H1 (cell line): ENCODE data around the gene ELMO2. TPM values are rescaled to one million over a fixed set of nuclear protein-coding genes. Genes with fewer than 3 reads are reported as not detected.

Experiments
- CTCF ChIA-PET: fragments of 300-600 bp; sonication (Branson Sonifier 250); formaldehyde crosslinking; loops from one replicate; lab custom pipeline; 2021; ENCODE audit not compliant: partially characterized antibody; lab: Charles Lee
- POLR2A ChIA-PET: fragments of 300-600 bp; sonication (Branson Sonifier 250); formaldehyde crosslinking; loops from one replicate; lab custom pipeline; 2021; ENCODE audit warnings: inconsistent platforms; ENCODE audit not compliant: partially characterized antibody; lab: Charles Lee
- DNase-seq, 2 experiments: peaks; one replicate each; pipeline versions ENCODE4 v3.0.0 to v3.0.0-alpha.2; 2010 to 2022; ENCODE audit warnings: low spot score in 2 of 2, low read depth in 1 of 2, mixed read lengths in 1 of 2
- FAIRE-seq: peaks from 2 replicates; lab custom pipeline; 2011; peaks lifted over from hg19 to GRCh38; lab: Jason Lieb, UNC
- H2AFZ ChIP-seq: 2 replicates; pipeline ENCODE4 v1.8.1; 2012; ENCODE audit warnings: low read length, inconsistent platforms
- H2AK5ac ChIP-seq: 2 replicates; pipeline ENCODE4 v1.6.1; 2013; ENCODE audit warnings: low read depth, low read length
- H2BK120ac ChIP-seq: replicated peaks from 2 replicates; pipeline ENCODE3; 2013; ENCODE audit warnings: low read depth, low read length, inconsistent platforms
- H2BK12ac ChIP-seq: 2 replicates; pipeline ENCODE4 v1.6.1; 2013; ENCODE audit warnings: low read depth, low read length
- H2BK15ac ChIP-seq: 2 replicates; pipeline ENCODE4 v1.6.1; 2013; ENCODE audit warnings: low read length
- H2BK20ac ChIP-seq: 2 replicates; pipeline ENCODE4 v1.6.1; 2013; ENCODE audit warnings: low read length
- H2BK5ac ChIP-seq: 2 replicates; pipeline ENCODE4 v1.6.1; 2013; ENCODE audit warnings: low read depth, low read length
- H3K14ac ChIP-seq: 2 replicates; pipeline ENCODE4 v1.6.1; 2013; ENCODE audit warnings: inconsistent platforms; ENCODE audit not compliant: insufficient read length
- H3K18ac ChIP-seq: 2 replicates; pipeline ENCODE4 v1.6.1; 2013; ENCODE audit warnings: low read length; ENCODE audit errors: extremely low read depth
- H3K23ac ChIP-seq: 2 replicates; pipeline ENCODE4 v1.6.1; 2013; ENCODE audit warnings: inconsistent platforms; ENCODE audit not compliant: insufficient read length
- H3K23me2 ChIP-seq: 2 replicates; pipeline ENCODE4 v1.6.1; 2013; ENCODE audit warnings: low read depth, low read length
- H3K27ac ChIP-seq: 2 replicates; pipeline ENCODE4 v1.6.1; 2011; ENCODE audit warnings: low read depth, low read length, inconsistent platforms
- H3K27me3 ChIP-seq, 4 experiments: replicated peaks in 1 of 4; 1 replicate in 1 of 4; 2 replicates in 3 of 4; pipeline versions ENCODE4 v1.6.1 to v1.8.1; 2011 to 2013; ENCODE audit warnings: low read length in 3 of 4, mild to moderate bottlenecking in 3 of 4, inconsistent platforms in 2 of 4, mixed read lengths in 2 of 4, moderate library complexity in 1 of 4; ENCODE audit not compliant: control insufficient read depth in 3 of 4, insufficient read depth in 3 of 4; ENCODE audit errors: extremely low read depth in 1 of 4
- H3K36me3 ChIP-seq, 4 experiments: 2 replicates each; pipeline versions ENCODE4 v1.6.1 to v1.8.1; 2011 to 2013; ENCODE audit warnings: mild to moderate bottlenecking in 4 of 4, low read length in 3 of 4, moderate library complexity in 2 of 4, control low read depth in 1 of 4, inconsistent platforms in 1 of 4; ENCODE audit not compliant: insufficient read depth in 4 of 4, control insufficient read depth in 2 of 4
- H3K4ac ChIP-seq: replicated peaks from 2 replicates; pipeline ENCODE3; 2013; ENCODE audit warnings: low read length, low read depth, mixed read lengths, inconsistent platforms; ENCODE audit not compliant: insufficient read length
- H3K4me1 ChIP-seq, 4 experiments: replicated peaks in 1 of 4; 1 replicate in 1 of 4; 2 replicates in 3 of 4; pipeline versions ENCODE4 v1.6.1 to v1.8.1; 2011 to 2013; ENCODE audit warnings: low read length in 3 of 4, inconsistent platforms in 2 of 4, mixed read lengths in 1 of 4; ENCODE audit not compliant: insufficient read depth in 4 of 4, control insufficient read depth in 3 of 4
- H3K4me2 ChIP-seq, 2 experiments: 2 replicates each; pipeline versions ENCODE4 v1.6.1 to v1.8.1; 2011 to 2013; ENCODE audit warnings: low read depth in 2 of 2, low read length in 2 of 2, control low read depth in 1 of 2, inconsistent platforms in 1 of 2, mild to moderate bottlenecking in 1 of 2; ENCODE audit not compliant: insufficient read depth in 1 of 2
- H3K4me3 ChIP-seq, 4 experiments: fragments of 200-600, 300-600 bp in 1 of 4; sonication (generic), shearing (Covaris generic), sonication (Bioruptor Twin) in 1 of 4; 2 replicates each; pipeline versions ENCODE4 v1.5.1 to v1.8.1; 2011 to 2016; ENCODE audit warnings: low read length in 4 of 4, low read depth in 3 of 4, control low read depth in 2 of 4, inconsistent platforms in 2 of 4, mild to moderate bottlenecking in 2 of 4, mixed read lengths in 1 of 4, moderate library complexity in 1 of 4; ENCODE audit not compliant: insufficient read depth in 2 of 4; ENCODE audit errors: extremely low read depth in 1 of 4
- H3K56ac ChIP-seq: replicated peaks from 2 replicates; pipeline ENCODE3; 2013; ENCODE audit warnings: low read depth, mild to moderate bottlenecking, mixed read lengths, low read length, inconsistent platforms; ENCODE audit not compliant: insufficient read length
- H3K79me1 ChIP-seq: 2 replicates; pipeline ENCODE4 v1.6.1; 2013; ENCODE audit warnings: low read depth, low read length, control low read depth
- H3K79me2 ChIP-seq, 2 experiments: 2 replicates each; pipeline versions ENCODE4 v1.6.1 to v1.8.1; 2012 to 2013; ENCODE audit warnings: low read length in 2 of 2, mild to moderate bottlenecking in 2 of 2, inconsistent platforms in 1 of 2; ENCODE audit not compliant: insufficient read depth in 2 of 2, control insufficient read depth in 1 of 2
- H3K9ac ChIP-seq, 4 experiments: replicated peaks in 1 of 4; 1 replicate in 1 of 4; 2 replicates in 3 of 4; pipeline versions ENCODE4 v1.6.1 to v1.8.1; 2011 to 2013; ENCODE audit warnings: low read depth in 3 of 4, low read length in 3 of 4, control low read depth in 2 of 4, mild to moderate bottlenecking in 2 of 4, moderate library complexity in 2 of 4, inconsistent platforms in 1 of 4; ENCODE audit errors: extremely low read depth in 1 of 4
- H3K9me3 ChIP-seq, 2 experiments: 2 replicates each; pipeline versions ENCODE4 v1.6.1 to v1.8.1; 2012 to 2013; ENCODE audit warnings: mild to moderate bottlenecking in 2 of 2, moderate library complexity in 2 of 2, control low read depth in 1 of 2, inconsistent platforms in 1 of 2, low read depth in 1 of 2, low read length in 1 of 2, mixed read lengths in 1 of 2; ENCODE audit not compliant: insufficient read depth in 2 of 2
- H4K20me1 ChIP-seq, 2 experiments: replicated peaks in 1 of 2; 2 replicates each; pipeline versions ENCODE3 to v1.8.1; 2011 to 2013; ENCODE audit warnings: inconsistent platforms in 2 of 2, low read length in 2 of 2, mild to moderate bottlenecking in 1 of 2; ENCODE audit not compliant: insufficient read depth in 2 of 2, control insufficient read depth in 1 of 2
- H4K5ac ChIP-seq: 2 replicates; pipeline ENCODE4 v1.6.1; 2013; ENCODE audit warnings: low read length, low read depth, mixed read lengths, inconsistent platforms; ENCODE audit not compliant: insufficient read length
- H4K8ac ChIP-seq: 2 replicates; pipeline ENCODE4 v1.8.0; 2013; ENCODE audit warnings: mild to moderate bottlenecking, moderate library complexity, low read length, inconsistent platforms; ENCODE audit not compliant: insufficient read depth; ENCODE audit errors: extremely low read depth
- H4K91ac ChIP-seq: replicated peaks from 2 replicates; pipeline ENCODE3; 2013; ENCODE audit warnings: low read length, mixed read lengths, inconsistent platforms; ENCODE audit not compliant: insufficient read length
- CBX8 ChIP-seq: fragments of 300-800, 300-1000 bp; sonication (generic); IDR thresholded peaks from 2 replicates; pipeline ENCODE4 v1.7.1; 2016; ENCODE audit warnings: low read depth, low read length, borderline replicate concordance
- EGR1 ChIP-seq: IDR thresholded peaks from 2 replicates; pipeline ENCODE4 v1.6.1; 2011; ENCODE audit warnings: low read depth, low read length, borderline replicate concordance
- KDM1A ChIP-seq: fragments of 200-600, 300-600 bp; sonication (generic); IDR thresholded peaks from 2 replicates; pipeline ENCODE4 v1.7.1; 2016; ENCODE audit warnings: mild to moderate bottlenecking, low read length, borderline replicate concordance
- PHF8 ChIP-seq: fragments of 200-600 bp; sonication (generic); conservative IDR thresholded peaks from 2 replicates; pipeline ENCODE4 v1.7.1; 2012; ENCODE audit warnings: low read depth, mild to moderate bottlenecking, inconsistent platforms, low read length, moderate library complexity
- SP1 ChIP-seq: IDR thresholded peaks from 2 replicates; pipeline ENCODE4 v1.6.1; 2011; ENCODE audit warnings: low read depth, low read length
- WGBS, 2 experiments: shearing (Covaris generic) in 1 of 2; methylation state at CpG; one replicate each; pipeline versions ENCODE4 v1.1.6 to v1.1.7; 2013 to 2015; ENCODE audit warnings: low lambda C conversion rate in 2 of 2, mixed read lengths in 2 of 2, inconsistent platforms in 1 of 2, low coverage in 1 of 2, missing lambda C conversion rate in 1 of 2; ENCODE audit not compliant: insufficient replicate concordance in 2 of 2, insufficient coverage in 1 of 2, insufficient read length in 1 of 2; ENCODE audit errors: extremely low coverage in 1 of 2, missing lambda C conversion rate in 1 of 2; 5-methylcytosine and 5-hydroxymethylcytosine counted together
- polyA plus RNA-seq, 7 experiments: library from polyadenylated mRNA; depleted of rRNA in 3 of 7; stranded (reverse) in 5 of 7; unstranded in 2 of 7; fragments of >200 nt in 5 of 7; fragments of 200-250 nt in 2 of 7; gene quantifications; 1 replicate in 5 of 7; 2 replicates in 1 of 7; 4 replicates in 1 of 7; pipeline versions ENCODE4 v1.2.1 to v1.2.3, GENCODE V29; 2011 to 2013; ENCODE audit warnings: missing spikeins in 2 of 7, mixed read lengths in 2 of 7
- total RNA-seq: library from RNA; stranded (reverse); fragmentation: NEBNext Ultra II Directional; extraction: Animal tissue kit (Norgen Biotek cat#: 25700); gene quantifications from 2 replicates; pipeline ENCODE4 v1.2.1, GENCODE V29; 2021

ELMO2 gene
- total and polyA plus RNA-seq, 2 of the 8 experiments (the other 6 are each of a cell fraction or from before 2014, with no cell fraction given), result 34.3 to 39.7 TPM

DNA sequence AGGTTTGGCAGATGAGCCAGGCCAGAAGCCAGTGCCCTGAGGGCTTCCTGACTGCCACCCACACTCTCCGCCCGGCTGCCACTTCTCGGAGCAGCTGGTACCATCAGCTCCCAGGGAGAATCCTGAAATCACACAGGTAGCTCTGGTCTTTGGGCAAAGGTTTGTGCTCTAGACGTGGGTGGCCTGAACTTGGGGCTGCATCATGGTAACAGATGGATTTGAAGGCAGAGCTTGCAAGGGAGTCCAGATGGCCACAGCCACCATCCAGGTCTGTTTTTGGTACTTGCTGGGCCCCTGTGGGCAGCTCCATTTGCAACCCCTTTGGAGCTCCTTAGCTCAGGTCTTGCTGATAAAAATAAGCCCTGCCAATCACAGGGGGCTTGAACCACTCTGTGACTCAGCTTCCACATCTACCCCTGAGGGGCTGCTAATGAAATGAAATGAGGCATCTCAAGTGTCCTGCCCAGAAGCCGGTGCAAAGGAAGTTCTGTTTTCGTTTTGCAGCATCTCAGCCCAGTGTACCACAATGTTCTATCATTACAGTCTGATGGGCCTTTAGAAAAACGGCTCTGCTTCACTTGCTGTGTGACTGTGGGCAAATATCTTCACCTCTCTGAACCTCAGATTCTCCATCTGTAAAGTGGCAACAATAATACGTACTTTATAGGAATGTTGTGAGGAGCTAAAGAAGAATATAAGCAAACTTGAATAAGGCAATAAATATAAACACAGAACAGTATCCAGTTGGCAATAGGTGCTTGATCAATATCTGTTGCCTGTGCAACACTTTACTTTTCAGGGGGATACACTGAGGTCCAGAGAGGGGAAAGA, 73.0 kb downstream of the ELMO2 start:
- Histone ChIP-seq H4K91ac (no peak overlapping the region), H3K9me3 (no peaks in the 10 kb centered on the region), H3K4me2 (no peak overlapping the region), H3K4me3 (no peak overlapping the region), H4K20me1 (no peaks in the 10 kb centered on the region), H3K27me3 (peaks cover 0 to 3% (median 0%) of the 10 kb centered on the region in 4 experiments; a peak in 2 of 7 replicates), H3K18ac (no peak overlapping the region), H4K8ac (no peak overlapping the region), H3K9ac (no peak overlapping the region), H3K23me2 (no peaks in the 10 kb centered on the region), H2BK12ac (no peak overlapping the region), H3K79me1 (no peaks in the 10 kb centered on the region), H2BK20ac (no peak overlapping the region), H2BK15ac (no peak overlapping the region), H3K4me1 (peaks cover 0 to 27% (median 9%) of the 10 kb centered on the region in 4 experiments; a peak in 6 of 7 replicates), H3K27ac (no peak overlapping the region), H3K4ac (no peak overlapping the region), H3K36me3 (no peaks in the 10 kb centered on the region), H4K5ac (no peak overlapping the region), H2BK120ac (no peak overlapping the region), H3K56ac (no peak overlapping the region), H3K14ac (no peak overlapping the region), H2AFZ (no peak overlapping the region), H3K79me2 (no peaks in the 10 kb centered on the region), H2AK5ac (no peak overlapping the region), H2BK5ac (no peak overlapping the region), H3K23ac (no peak overlapping the region)
- ChIA-PET POLR2A (interaction anchor here (0.9 to 3.3 kb wide), 9 partner anchors 8 to 245 kb away, joined by 3 to 10 read pairs (median 6); no protein-coding TSS in a partner anchor), CTCF (interaction anchor here (0.8 to 17.6 kb wide), 12 partner anchors 8 to 214 kb away, joined by 3 to 214 read pairs (median 4); no protein-coding TSS in a partner anchor)
- no peak for TF ChIP-seq CBX8
- TF ChIP-seq EGR1, result no peak
- TF ChIP-seq PHF8, result no peak
- 0 out of 2 replicates have a peak, but pooled peaks have one; percentile 14 for TF ChIP-seq KDM1A
- TF ChIP-seq SP1, result no peak
- DNase-seq (no peak), FAIRE-seq (no peak)
- WGBS, 2 experiments, result 90% methylated on average over 8 of the region's 8 CpGs; no CpG with 5 or more reads in 1 of the 2 experiments
